ENCODE results near the gene GPATCH3.
"Not testable (repeated sequence)": the region's sequence is repeated elsewhere in the genome, so short reads cannot be mapped to it uniquely, and the experiment has no call there.

GRCh38 chr1:26881611-26882010, 18.7 kb downstream of the GPATCH3 start:
- TF ChIP-seq CTCF (IDR thresholded peaks at IDR 0.05); ZFX (IDR thresholded peaks at IDR 0.05; ENCODE audit: borderline replicate concordance): not testable (repeated sequence)
